Esophagus muscularis mucosa (tissue), 4 donors: ENCODE results near the gene SLFN11. TPM values are rescaled to one million over a fixed set of nuclear protein-coding genes. Genes with fewer than 3 reads are reported as not detected.
A peak's percentile ranks its signal among the peaks of the same experiment; 100 is the strongest.
"Not testable (repeated sequence)": the region's sequence is repeated elsewhere in the genome, so short reads cannot be mapped to it uniquely, and the experiment has no call there.

Source experiments
- DNase-seq: peaks from one replicate; pipeline ENCODE4 v3.0.0-alpha.2; 2017; ENCODE audit errors: extremely low spot score
- H3K27ac ChIP-seq, 4 donors: fragments of 200-600 bp; sonication (generic); replicated peaks in 1 of 4; 1 replicate in 3 of 4; 2 replicates in 1 of 4; pipeline ENCODE4 v1.5.1; 2016 to 2019; ENCODE audit warnings: mild to moderate bottlenecking in 1 of 4
- H3K27me3 ChIP-seq, 4 donors: fragments of 200-600 bp; sonication (generic); one replicate each; pipeline versions ENCODE4 v1.5.1 to v1.6.0; 2016 to 2019
- H3K36me3 ChIP-seq, 4 donors: fragments of 200-600 bp; sonication (generic); one replicate each; pipeline ENCODE4 v1.5.1; 2016 to 2019
- H3K4me1 ChIP-seq, 4 donors: fragments of 200-600 bp; sonication (generic); one replicate each; pipeline ENCODE4 v1.5.1; 2016 to 2019
- H3K4me3 ChIP-seq, 4 donors: fragments of 200-600 bp; sonication (generic); 1 replicate in 2 of 4; 2 replicates in 2 of 4; pipeline ENCODE4 v1.5.1; 2016 to 2019; ENCODE audit warnings: mild to moderate bottlenecking in 4 of 4, moderate library complexity in 1 of 4
- H3K9me3 ChIP-seq, 4 donors: fragments of 200-600 bp; sonication (generic); 1 replicate in 3 of 4; 2 replicates in 1 of 4; pipeline ENCODE4 v1.5.1; 2016 to 2019
- CTCF ChIP-seq, 3 experiments: fragments of 200-600 bp in 2 of 3; fragments of 450-650 bp in 1 of 3; sonication (generic) in 2 of 3; IDR thresholded peaks; one replicate each; pipeline ENCODE4 v1.5.1; 2017 to 2019; ENCODE audit warnings: antibody characterized with exemption in 3 of 3, mild to moderate bottlenecking in 2 of 3, moderate library complexity in 1 of 3
- EP300 ChIP-seq: sonication (generic); formaldehyde crosslinking; IDR thresholded peaks from one replicate; pipeline ENCODE4 v1.6.1; 2017; ENCODE audit warnings: antibody characterized with exemption
- POLR2A ChIP-seq: fragments of 450-650 bp; IDR thresholded peaks from one replicate; pipeline ENCODE4 v1.6.1; 2017; ENCODE audit warnings: antibody characterized with exemption, moderate library complexity, mild to moderate bottlenecking, low read depth
- POLR2AphosphoS5 ChIP-seq, 2 donors: sonication (generic); formaldehyde crosslinking; IDR thresholded peaks; one replicate each; pipeline ENCODE4 v1.6.1; 2017; ENCODE audit warnings: antibody characterized with exemption in 2 of 2
- WGBS: methylation state at CpG from one replicate; pipeline ENCODE4 v1.1.5; 2018; 5-methylcytosine and 5-hydroxymethylcytosine counted together
- intact Hi-C: fragments of 100-400 bp; cut with DNase I; formaldehyde crosslinking; loops from one replicate; pipeline ENCODE4 v1.15.1; 2023
- total RNA-seq, 4 donors: library from RNA; depleted of rRNA; stranded (reverse); fragments of >200 nt; gene quantifications; one replicate each; pipeline versions ENCODE4 v1.1.0 to v1.2.1, GENCODE V29; 2016

Gene SLFN11
- 10 to 100 TPM; 16.2 to 30.5 (median 22.7) TPM for total RNA-seq

- Histone ChIP-seq H3K9me3 (no peaks in the 10 kb centered on the region), H3K27me3 (peaks cover 0 to 38% (median 0%) of the 10 kb centered on the region in 4 donors), H3K4me1 (peaks cover 12 to 40% (median 24%) of the 10 kb centered on the region in 4 donors), H3K27ac (peak within 1 kb of the TSS; percentile 81 to 94 (median 90)), H3K36me3 (peaks cover 0 to 7% (median 0%) of the 10 kb centered on the region in 4 donors), H3K4me3 (peak within 1 kb of the TSS; percentile 57 to 85 (median 63))
- TF ChIP-seq POLR2A (peak; percentile 85), CTCF (IDR thresholded peaks at IDR 0.05) (no peak), EP300 (no peak), POLR2AphosphoS5 (IDR thresholded peaks at IDR 0.05) (peak; percentile 91 to 96)
- intact Hi-C loops: loop anchor here (5.0 kb wide), 1 partner anchor 59 kb away; the partner anchor contains the start of gene SLFN12
- peak; percentile 96 for DNase-seq
- under 1% methylated on average over 16 of the region's 22 CpGs for WGBS
These were observed at the start of gene SLFN11 for GRCh38 chr17:35373534-35373983. Gene SLFN11, minus strand, starts transcription at chr17:35373621. Its CDS starts 9,814 bp downstream, at chr17:35363807.

DNA sequence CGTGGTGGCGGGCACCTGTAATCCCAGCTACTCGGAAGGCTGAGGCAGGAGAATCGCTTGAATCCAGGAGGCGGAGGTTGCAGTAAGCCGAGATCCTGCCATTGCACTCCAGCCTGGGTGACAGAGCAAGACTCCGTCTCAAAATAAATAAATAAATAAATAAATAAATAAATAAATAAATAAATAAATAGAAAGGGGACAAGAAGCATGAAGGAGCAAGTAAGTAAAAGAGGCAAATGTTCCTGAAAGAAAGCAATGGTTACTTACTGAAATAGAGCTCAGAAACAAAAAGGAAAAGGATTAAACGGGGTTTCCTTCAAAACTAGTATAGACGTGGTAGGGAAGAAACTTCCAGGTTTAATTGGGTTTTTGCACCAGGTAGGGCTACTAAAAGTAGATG, 47.6 kb upstream of the SLFN11 start:
- DNase-seq, H3K4me3 ChIP-seq, H3K27ac ChIP-seq, H3K27me3 ChIP-seq, H3K9me3 ChIP-seq, H3K4me1 ChIP-seq, intact Hi-C loops: not testable (repeated sequence)
- 96% methylated on average over 9 of the region's 9 CpGs for WGBS
- H3K36me3 ChIP-seq: peaks cover 5 to 28% (median 22%) of the 10 kb centered on the region in 4 donors

DNA sequence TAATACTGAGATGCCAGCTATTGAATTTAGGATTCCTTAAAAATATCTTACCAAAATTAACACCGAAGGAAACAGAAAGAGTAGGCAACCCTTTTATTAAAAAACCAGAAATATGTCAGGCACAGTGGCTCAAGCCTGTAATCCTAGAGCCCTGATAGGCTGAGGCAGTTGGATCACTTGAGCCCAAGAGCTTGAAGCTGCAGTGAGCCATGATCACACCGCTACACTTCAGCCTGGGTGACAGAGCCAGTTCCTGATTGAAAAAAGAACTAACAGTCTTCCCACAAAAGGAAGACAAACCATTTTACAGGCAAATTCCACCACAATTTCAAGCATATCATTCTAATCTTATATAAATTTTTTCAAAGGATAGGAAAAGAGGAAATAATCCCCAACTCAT, 43.2 kb upstream of the SLFN11 start:
- peaks cover 0 to 9% (median 3%) of the 10 kb centered on the region in 4 donors for H3K9me3 ChIP-seq
- H3K27me3 ChIP-seq: no peaks in the 10 kb centered on the region
- WGBS: 97% methylated on average over 2 of the region's 2 CpGs
- intact Hi-C loops: no loop called here
- H3K4me1 ChIP-seq: no peaks in the 10 kb centered on the region
- DNase-seq: no peak
- peaks cover 9 to 34% (median 21%) of the 10 kb centered on the region in 4 donors for H3K36me3 ChIP-seq
- H3K4me3 ChIP-seq: no peak overlapping the region
- no peak overlapping the region for H3K27ac ChIP-seq
- TF ChIP-seq POLR2AphosphoS5 (IDR thresholded peaks at IDR 0.05) (no peak), CTCF (IDR thresholded peaks at IDR 0.05) (no peak), EP300 (no peak), POLR2A (no peak)

DNA sequence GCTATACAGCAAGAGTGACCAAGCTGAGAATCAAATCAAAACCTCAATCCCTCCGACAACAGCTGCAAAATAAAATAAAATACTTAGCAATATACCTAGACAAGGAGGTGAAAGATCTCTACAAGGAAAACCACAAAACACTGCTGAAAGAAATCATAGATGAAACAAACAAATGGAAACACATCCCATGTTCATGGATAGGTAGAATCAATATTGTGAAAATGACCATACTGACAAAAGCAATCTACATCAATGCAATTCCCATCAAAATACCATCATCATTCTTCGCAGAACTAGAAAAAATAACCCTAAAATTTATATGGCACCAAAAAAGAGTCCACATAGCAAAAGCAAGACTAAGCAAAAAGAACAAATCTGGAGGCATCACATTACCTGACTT, 41.3 kb upstream of the SLFN11 start:
- H3K27ac ChIP-seq, H3K9me3 ChIP-seq, intact Hi-C loops, DNase-seq, H3K4me3 ChIP-seq, H3K4me1 ChIP-seq, H3K27me3 ChIP-seq: not testable (repeated sequence)
- WGBS: 95% methylated on average over 2 of the region's 2 CpGs
- H3K36me3 ChIP-seq: peaks cover 14 to 45% (median 36%) of the 10 kb centered on the region in 4 donors

GRCh38 chr17:35414247-35414646, 40.8 kb upstream of the SLFN11 start:
- Histone ChIP-seq H3K36me3 (peaks cover 14 to 43% (median 33%) of the 10 kb centered on the region in 4 donors), H3K4me3 (no peak overlapping the region), H3K4me1 (no peaks in the 10 kb centered on the region), H3K27ac (no peak overlapping the region), H3K27me3 (no peaks in the 10 kb centered on the region), H3K9me3 (peaks cover 0 to 9% (median 3%) of the 10 kb centered on the region in 4 donors)
- WGBS: 90% methylated on average over 1 of the region's 1 CpG
- no peak for DNase-seq
- intact Hi-C loops: no loop called here
- no peak for TF ChIP-seq CTCF (IDR thresholded peaks at IDR 0.05)
- no peak for TF ChIP-seq POLR2AphosphoS5 (IDR thresholded peaks at IDR 0.05)
- TF ChIP-seq EP300: no peak
- TF ChIP-seq POLR2A: no peak

GRCh38 chr17:35407531-35407930, 34.1 kb upstream of the SLFN11 start:
- Histone ChIP-seq H3K4me3 (no peak overlapping the region), H3K4me1 (no peaks in the 10 kb centered on the region), H3K27ac (no peak overlapping the region), H3K9me3 (no peaks in the 10 kb centered on the region), H3K36me3 (peaks cover 9 to 42% (median 31%) of the 10 kb centered on the region in 4 donors), H3K27me3 (no peaks in the 10 kb centered on the region)
- TF ChIP-seq CTCF (IDR thresholded peaks at IDR 0.05) (no peak), EP300 (no peak), POLR2AphosphoS5 (IDR thresholded peaks at IDR 0.05) (no peak), POLR2A (no peak)
- WGBS: 88% methylated on average over 26 of the region's 26 CpGs
- DNase-seq: no peak
- intact Hi-C loops: no loop called here
